Liver (tissue), 9 donors: ENCODE measurements around the gene APOL2. TPM values are rescaled to one million over a fixed set of nuclear protein-coding genes. Genes with fewer than 3 reads are reported as not detected.
A peak's percentile ranks its signal among the peaks of the same experiment; 100 is the strongest.

Experiments
- DNase-seq: peaks from one replicate; pipeline ENCODE4 v3.0.0-alpha.2; 2017; ENCODE audit warnings: low spot score
- H3K27ac ChIP-seq, 2 donors: one replicate each; pipeline ENCODE4 v1.7.0; 2013; ENCODE audit warnings: inconsistent platforms in 2 of 2, low read length in 2 of 2, control low read depth in 1 of 2, low read depth in 1 of 2, mild to moderate bottlenecking in 1 of 2
- H3K27me3 ChIP-seq, 4 donors: one replicate each; pipeline versions ENCODE4 v1.6.1 to v1.7.0; 2013; ENCODE audit warnings: low read length in 3 of 4, inconsistent platforms in 1 of 4, mild to moderate bottlenecking in 1 of 4, moderate library complexity in 1 of 4; ENCODE audit not compliant: control insufficient read depth in 4 of 4, insufficient read depth in 4 of 4
- H3K36me3 ChIP-seq, 4 donors: one replicate each; pipeline versions ENCODE4 v1.6.1 to v1.7.0; 2013; ENCODE audit warnings: low read length in 3 of 4, mild to moderate bottlenecking in 3 of 4, low read depth in 1 of 4, moderate library complexity in 1 of 4; ENCODE audit not compliant: control insufficient read depth in 4 of 4, insufficient read depth in 3 of 4
- H3K4me1 ChIP-seq, 4 donors: one replicate each; pipeline versions ENCODE4 v1.6.1 to v1.7.0; 2013; ENCODE audit warnings: low read length in 3 of 4, mild to moderate bottlenecking in 3 of 4, moderate library complexity in 1 of 4; ENCODE audit not compliant: control insufficient read depth in 4 of 4, insufficient read depth in 4 of 4
- H3K4me3 ChIP-seq, 3 donors: one replicate each; pipeline versions ENCODE4 v1.6.1 to v1.7.0; 2013; ENCODE audit warnings: low read length in 3 of 3, control low read depth in 1 of 3, low read depth in 1 of 3, mild to moderate bottlenecking in 1 of 3
- H3K9ac ChIP-seq, 2 donors: one replicate each; pipeline ENCODE4 v1.7.0; 2013; ENCODE audit warnings: low read length in 2 of 2, mild to moderate bottlenecking in 2 of 2, moderate library complexity in 2 of 2, control low read depth in 1 of 2, low read depth in 1 of 2
- H3K9me3 ChIP-seq, 4 donors: one replicate each; pipeline versions ENCODE4 v1.6.1 to v1.7.0; 2013; ENCODE audit warnings: low read length in 3 of 4; ENCODE audit not compliant: control insufficient read depth in 4 of 4
- ATF3 ChIP-seq: IDR thresholded peaks from 2 replicates; pipeline ENCODE4 v1.6.1; 2016; ENCODE audit warnings: antibody characterized with exemption
- CTCF ChIP-seq: fragments of 150-350 bp; IDR thresholded peaks from 2 replicates; pipeline ENCODE4 v1.5.1; 2017; ENCODE audit warnings: improper control_type of control experiment, low read depth, low read length; ENCODE audit not compliant: missing input control
- EGR1 ChIP-seq, 2 donors: IDR thresholded peaks; 2 replicates each; pipeline ENCODE4 v1.6.1; 2016 to 2018; ENCODE audit warnings: antibody characterized with exemption in 2 of 2, low read depth in 2 of 2
- FOXA1 ChIP-seq: IDR thresholded peaks from 2 replicates; pipeline ENCODE4 v1.6.1; 2016; ENCODE audit warnings: antibody characterized with exemption
- FOXA2 ChIP-seq: IDR thresholded peaks from 2 replicates; pipeline ENCODE4 v1.6.1; 2016; ENCODE audit warnings: antibody characterized with exemption
- HNF4A ChIP-seq, 2 donors: conservative IDR thresholded peaks; 2 replicates each; pipeline ENCODE4 v1.6.1; 2016; ENCODE audit warnings: antibody characterized with exemption in 2 of 2, mild to moderate bottlenecking in 2 of 2
- NR2F2 ChIP-seq: IDR thresholded peaks from 2 replicates; pipeline ENCODE4 v1.6.1; 2016; ENCODE audit warnings: antibody characterized with exemption
- RAD21 ChIP-seq, 2 donors: IDR thresholded peaks; 2 replicates each; pipeline ENCODE4 v1.6.1; 2016; ENCODE audit warnings: antibody characterized with exemption in 2 of 2, mild to moderate bottlenecking in 2 of 2
- RXRA ChIP-seq, 2 donors: IDR thresholded peaks; 2 replicates each; pipeline ENCODE4 v1.6.1; 2017 to 2018; ENCODE audit warnings: antibody characterized with exemption in 2 of 2, mild to moderate bottlenecking in 1 of 2
- SP1 ChIP-seq: IDR thresholded peaks from 2 replicates; pipeline ENCODE4 v1.6.1; 2018; ENCODE audit warnings: antibody characterized with exemption, mild to moderate bottlenecking
- TAF1 ChIP-seq: conservative IDR thresholded peaks from 2 replicates; pipeline ENCODE4 v1.6.1; 2016; ENCODE audit warnings: antibody characterized with exemption, mild to moderate bottlenecking
- YY1 ChIP-seq: IDR thresholded peaks from 2 replicates; pipeline ENCODE4 v1.6.1; 2016; ENCODE audit warnings: antibody characterized with exemption, mild to moderate bottlenecking
- WGBS: extraction: QIAGEN DNeasy Blood & Tissue Kit; methylation state at CpG from one replicate; pipeline ENCODE4 v1.1.7; 2013; 5-methylcytosine and 5-hydroxymethylcytosine counted together
- polyA plus RNA-seq, 2 donors: library from polyadenylated mRNA; stranded (reverse) in 1 of 2; unstranded in 1 of 2; fragments of 200-250 nt in 1 of 2; fragments of >200 nt in 1 of 2; fragmentation: Nextera tagmentation in 1 of 2; extraction: Ambion mirVana in 1 of 2; gene quantifications; one replicate each; pipeline versions ENCODE4 v1.2.1 to v1.2.3, GENCODE V29; 2013 to 2015
- total RNA-seq, 2 donors: library from RNA; depleted of rRNA; stranded (reverse); fragments of >200 nt; gene quantifications; one replicate each; pipeline ENCODE4 v1.2.3, GENCODE V29; 2014
- TF ChIP-seq, protein P1 (sequence below): IDR thresholded peaks from 2 replicates; pipeline ENCODE4 v1.6.1; 2016; ENCODE audit warnings: antibody characterized with exemption, mild to moderate bottlenecking
- TF ChIP-seq, protein P2 (sequence below): IDR thresholded peaks from 2 replicates; pipeline ENCODE4 v1.6.1; 2016; ENCODE audit warnings: antibody characterized with exemption
- TF ChIP-seq, protein P3 (sequence below): IDR thresholded peaks from 2 replicates; pipeline ENCODE4 v1.6.1; 2016; ENCODE audit warnings: antibody characterized with exemption
- donor health status: healthy.
- donor health status: healthy.
- donor health status: healthy.
- donor health status: healthy.
- donor health status: healthy.

APOL2 gene
- total and polyA plus RNA-seq, 4 donors = 14.3 to 77.2 (median 21.7) TPM

DNA sequence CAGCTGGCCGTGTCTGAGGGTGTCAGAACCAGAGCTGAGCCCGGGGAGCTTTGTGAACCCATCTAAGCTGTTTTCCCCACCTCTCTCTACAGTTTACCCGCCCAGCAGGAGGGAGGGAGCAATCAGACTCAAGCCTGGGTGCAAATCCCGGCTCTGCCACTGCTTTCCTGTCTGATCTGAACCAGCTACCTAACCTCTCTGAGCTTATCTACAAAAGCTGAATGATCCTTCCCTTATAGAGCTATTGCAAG lies 252 bp downstream of the APOL2 start (continued):
- TF ChIP-seq, protein P1, sequence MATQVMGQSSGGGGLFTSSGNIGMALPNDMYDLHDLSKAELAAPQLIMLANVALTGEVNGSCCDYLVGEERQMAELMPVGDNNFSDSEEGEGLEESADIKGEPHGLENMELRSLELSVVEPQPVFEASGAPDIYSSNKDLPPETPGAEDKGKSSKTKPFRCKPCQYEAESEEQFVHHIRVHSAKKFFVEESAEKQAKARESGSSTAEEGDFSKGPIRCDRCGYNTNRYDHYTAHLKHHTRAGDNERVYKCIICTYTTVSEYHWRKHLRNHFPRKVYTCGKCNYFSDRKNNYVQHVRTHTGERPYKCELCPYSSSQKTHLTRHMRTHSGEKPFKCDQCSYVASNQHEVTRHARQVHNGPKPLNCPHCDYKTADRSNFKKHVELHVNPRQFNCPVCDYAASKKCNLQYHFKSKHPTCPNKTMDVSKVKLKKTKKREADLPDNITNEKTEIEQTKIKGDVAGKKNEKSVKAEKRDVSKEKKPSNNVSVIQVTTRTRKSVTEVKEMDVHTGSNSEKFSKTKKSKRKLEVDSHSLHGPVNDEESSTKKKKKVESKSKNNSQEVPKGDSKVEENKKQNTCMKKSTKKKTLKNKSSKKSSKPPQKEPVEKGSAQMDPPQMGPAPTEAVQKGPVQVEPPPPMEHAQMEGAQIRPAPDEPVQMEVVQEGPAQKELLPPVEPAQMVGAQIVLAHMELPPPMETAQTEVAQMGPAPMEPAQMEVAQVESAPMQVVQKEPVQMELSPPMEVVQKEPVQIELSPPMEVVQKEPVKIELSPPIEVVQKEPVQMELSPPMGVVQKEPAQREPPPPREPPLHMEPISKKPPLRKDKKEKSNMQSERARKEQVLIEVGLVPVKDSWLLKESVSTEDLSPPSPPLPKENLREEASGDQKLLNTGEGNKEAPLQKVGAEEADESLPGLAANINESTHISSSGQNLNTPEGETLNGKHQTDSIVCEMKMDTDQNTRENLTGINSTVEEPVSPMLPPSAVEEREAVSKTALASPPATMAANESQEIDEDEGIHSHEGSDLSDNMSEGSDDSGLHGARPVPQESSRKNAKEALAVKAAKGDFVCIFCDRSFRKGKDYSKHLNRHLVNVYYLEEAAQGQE = no peak
- TF ChIP-seq TAF1 (no peak), RAD21 (IDR thresholded peaks at IDR 0.05) (no peak), YY1 (no peak)

DNA sequence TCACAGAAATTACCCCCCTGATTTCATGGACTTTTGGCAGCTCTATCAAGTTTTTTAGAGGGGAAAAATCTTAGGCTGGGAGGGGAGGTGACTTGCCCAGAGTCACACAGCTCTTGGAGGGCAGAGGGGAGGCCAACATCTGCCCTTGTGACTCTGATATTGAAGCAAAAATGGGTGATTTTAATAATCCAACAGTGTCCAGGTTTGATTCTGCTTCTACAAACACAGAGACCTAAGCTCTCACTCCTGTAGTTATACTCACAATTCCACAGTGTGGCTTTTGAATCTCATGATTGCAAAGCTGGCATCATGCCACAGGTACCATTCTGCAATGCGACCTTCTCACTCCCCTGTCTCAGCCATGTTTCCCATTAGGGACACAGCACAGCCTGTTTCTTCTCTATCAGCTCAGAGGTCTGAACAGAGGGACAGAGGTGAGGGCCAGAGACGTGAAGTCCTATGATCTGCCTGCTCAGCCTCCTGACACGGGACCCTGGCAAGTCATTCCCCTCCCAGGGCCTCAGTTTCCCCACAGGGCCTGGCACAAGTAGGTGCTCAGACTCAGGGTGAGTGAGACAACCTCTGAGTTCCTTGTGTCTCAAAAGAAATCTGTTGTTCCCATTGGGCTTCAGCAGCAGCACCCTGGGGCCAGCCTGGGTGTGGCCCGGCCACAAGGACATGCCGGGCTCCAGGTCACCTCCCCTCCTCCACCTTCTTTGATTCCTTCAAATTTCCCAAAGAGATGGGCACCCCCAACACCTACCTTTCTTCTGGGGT lies 766 bp downstream of the APOL2 start:
- H3K4me1 ChIP-seq = peaks cover 7 to 46% (median 39%) of the 10 kb centered on the region in 4 donors
- no peaks in the 10 kb centered on the region for H3K27me3 ChIP-seq
- peak overlapping the region; percentile 96 to 99 for H3K9ac ChIP-seq
- no peak for DNase-seq
- peaks cover 0 to 7% (median 3%) of the 10 kb centered on the region in 4 donors for H3K36me3 ChIP-seq
- peak overlapping the region; percentile 80 to 82 for H3K27ac ChIP-seq
- H3K4me3 ChIP-seq = peak overlapping the region; percentile 82 to 97 (median 94)
- H3K9me3 ChIP-seq = no peaks in the 10 kb centered on the region
- WGBS = under 1% methylated on average over 5 of the region's 5 CpGs
- TF ChIP-seq YY1 (peak; percentile 43), FOXA2 (no peak)

GRCh38 chr22:36237462-36238372 lies 1.6 kb downstream of the APOL2 start:
- H3K4me3 ChIP-seq = peak overlapping the region; percentile 82 to 97 (median 94)
- no peaks in the 10 kb centered on the region for H3K9me3 ChIP-seq
- H3K9ac ChIP-seq = peak overlapping the region; percentile 96 to 99
- H3K27me3 ChIP-seq = no peaks in the 10 kb centered on the region
- DNase-seq = no peak
- H3K4me1 ChIP-seq = peaks cover 7 to 53% (median 43%) of the 10 kb centered on the region in 4 donors
- 59% methylated on average over 12 of the region's 12 CpGs for WGBS
- no peak for TF ChIP-seq ATF3
- TF ChIP-seq YY1 = peak; percentile 27
- TF ChIP-seq, protein P1 = no peak
- peak; percentile 9 for TF ChIP-seq SP1
- TF ChIP-seq, protein P2, sequence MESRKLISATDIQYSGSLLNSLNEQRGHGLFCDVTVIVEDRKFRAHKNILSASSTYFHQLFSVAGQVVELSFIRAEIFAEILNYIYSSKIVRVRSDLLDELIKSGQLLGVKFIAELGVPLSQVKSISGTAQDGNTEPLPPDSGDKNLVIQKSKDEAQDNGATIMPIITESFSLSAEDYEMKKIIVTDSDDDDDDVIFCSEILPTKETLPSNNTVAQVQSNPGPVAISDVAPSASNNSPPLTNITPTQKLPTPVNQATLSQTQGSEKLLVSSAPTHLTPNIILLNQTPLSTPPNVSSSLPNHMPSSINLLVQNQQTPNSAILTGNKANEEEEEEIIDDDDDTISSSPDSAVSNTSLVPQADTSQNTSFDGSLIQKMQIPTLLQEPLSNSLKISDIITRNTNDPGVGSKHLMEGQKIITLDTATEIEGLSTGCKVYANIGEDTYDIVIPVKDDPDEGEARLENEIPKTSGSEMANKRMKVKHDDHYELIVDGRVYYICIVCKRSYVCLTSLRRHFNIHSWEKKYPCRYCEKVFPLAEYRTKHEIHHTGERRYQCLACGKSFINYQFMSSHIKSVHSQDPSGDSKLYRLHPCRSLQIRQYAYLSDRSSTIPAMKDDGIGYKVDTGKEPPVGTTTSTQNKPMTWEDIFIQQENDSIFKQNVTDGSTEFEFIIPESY = no peak
- peak; percentile 12 for TF ChIP-seq NR2F2
- no peak for TF ChIP-seq FOXA1
- TF ChIP-seq RAD21 (IDR thresholded peaks at IDR 0.05) = peak in 1 of 2 donors; percentile 23
- TF ChIP-seq, protein P3, sequence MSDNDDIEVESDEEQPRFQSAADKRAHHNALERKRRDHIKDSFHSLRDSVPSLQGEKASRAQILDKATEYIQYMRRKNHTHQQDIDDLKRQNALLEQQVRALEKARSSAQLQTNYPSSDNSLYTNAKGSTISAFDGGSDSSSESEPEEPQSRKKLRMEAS = no peak
- peak; percentile 53 to 66 for TF ChIP-seq HNF4A (conservative IDR thresholded peaks at IDR 0.05)
- peak; percentile 52 to 65 for TF ChIP-seq RXRA (IDR thresholded peaks at IDR 0.05)
- TF ChIP-seq EGR1 (IDR thresholded peaks at IDR 0.05; ENCODE audit: low read depth in 2 of 2) = no peak
- no peak for TF ChIP-seq TAF1
- TF ChIP-seq CTCF = no peak
- H3K27ac ChIP-seq = peak overlapping the region; percentile 80 to 82
- H3K36me3 ChIP-seq = peaks cover 2 to 13% (median 8%) of the 10 kb centered on the region in 4 donors
